T1000 (cell line): Measurements from ENCODE around the gene DCAF6.

Source experiments
- DNase-seq: peaks from one replicate; lab custom pipeline; 2025; ENCODE audit warnings: mixed read lengths; lab: John Stamatoyannopoulos, UW

DCAF6 gene

GRCh38 chr1:168087696-168088095 lies 151.2 kb downstream of the DCAF6 start:
- no peak for DNase-seq

DNA sequence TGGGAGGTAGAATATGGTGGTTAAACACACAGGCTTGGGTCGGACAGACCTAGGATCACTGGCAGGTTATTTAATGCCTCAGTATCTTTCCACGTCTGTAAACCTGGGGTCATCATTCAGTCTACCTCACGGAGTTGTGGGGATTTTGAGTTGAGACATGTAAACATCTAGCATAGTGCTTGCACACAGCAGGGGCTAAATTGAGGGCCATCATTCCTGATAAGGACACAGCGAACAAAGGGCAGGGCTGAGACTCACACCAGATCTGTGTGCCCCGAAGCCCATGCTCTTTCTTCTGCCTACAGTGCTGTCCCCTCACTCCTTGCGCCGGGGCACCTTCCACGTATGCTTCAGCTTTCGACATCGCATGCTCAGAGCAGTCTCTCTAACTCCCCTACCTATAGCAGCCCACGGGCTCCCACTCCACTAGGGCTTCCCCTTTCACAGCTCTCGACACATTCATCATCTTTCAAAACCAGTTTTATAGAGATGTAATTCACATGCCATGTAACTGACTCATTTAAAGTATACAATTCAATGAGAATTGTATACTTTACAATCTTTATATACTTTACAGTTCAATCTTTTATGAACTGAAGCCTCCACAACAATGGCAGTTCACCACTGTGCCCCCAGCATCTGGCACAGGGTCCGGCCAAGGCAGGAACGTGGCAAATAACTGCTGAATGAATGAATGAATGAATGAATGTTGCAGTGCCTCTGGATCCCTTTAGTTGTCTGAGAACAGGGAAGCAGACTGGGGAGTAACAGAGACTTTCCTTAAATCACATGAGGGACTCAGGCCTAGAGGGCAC lies 152.2 kb downstream of the DCAF6 start:
- no peak for DNase-seq

- DNase-seq = no peak
Measured at GRCh38 chr1:168089326-168089978, 153.0 kb downstream of the DCAF6 start.

- DNase-seq = no peak
Measured at GRCh38 chr1:168089979-168090337, 153.5 kb downstream of the DCAF6 start.

GRCh38 chr1:168090395-168090794 lies 153.9 kb downstream of the DCAF6 start:
- DNase-seq = no peak

- no peak for DNase-seq
Measured at GRCh38 chr1:168091063-168091462, 154.6 kb downstream of the DCAF6 start.

- DNase-seq = no peak
Measured at GRCh38 chr1:168091720-168092550, 155.5 kb downstream of the DCAF6 start.

GRCh38 chr1:168092566-168093355 lies 156.3 kb downstream of the DCAF6 start:
- no peak for DNase-seq

DNA sequence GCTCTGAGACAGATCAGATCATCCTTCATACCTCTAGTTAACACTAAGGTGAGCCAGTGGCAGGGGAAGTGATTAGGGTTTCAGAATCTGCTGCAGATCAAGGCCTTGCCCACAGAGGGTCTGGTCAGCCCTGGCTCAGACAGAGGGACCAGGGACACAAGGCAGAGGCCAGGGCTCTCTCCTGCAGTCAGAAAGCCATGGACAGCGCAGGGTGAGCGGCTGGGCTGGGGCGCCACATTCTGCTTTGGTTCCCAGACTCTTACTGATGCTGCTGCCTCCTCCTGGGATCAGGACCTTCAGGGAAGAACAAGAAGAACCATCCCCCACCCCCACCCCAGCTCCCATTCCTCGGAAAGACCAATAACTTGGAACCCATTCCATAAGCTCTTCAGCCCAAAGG lies 157.1 kb downstream of the DCAF6 start:
- no peak for DNase-seq

GRCh38 chr1:168095476-168095875 lies 159.0 kb downstream of the DCAF6 start:
- no peak for DNase-seq

GRCh38 chr1:168096296-168097165 lies 160.0 kb downstream of the DCAF6 start:
- no peak for DNase-seq

DNA sequence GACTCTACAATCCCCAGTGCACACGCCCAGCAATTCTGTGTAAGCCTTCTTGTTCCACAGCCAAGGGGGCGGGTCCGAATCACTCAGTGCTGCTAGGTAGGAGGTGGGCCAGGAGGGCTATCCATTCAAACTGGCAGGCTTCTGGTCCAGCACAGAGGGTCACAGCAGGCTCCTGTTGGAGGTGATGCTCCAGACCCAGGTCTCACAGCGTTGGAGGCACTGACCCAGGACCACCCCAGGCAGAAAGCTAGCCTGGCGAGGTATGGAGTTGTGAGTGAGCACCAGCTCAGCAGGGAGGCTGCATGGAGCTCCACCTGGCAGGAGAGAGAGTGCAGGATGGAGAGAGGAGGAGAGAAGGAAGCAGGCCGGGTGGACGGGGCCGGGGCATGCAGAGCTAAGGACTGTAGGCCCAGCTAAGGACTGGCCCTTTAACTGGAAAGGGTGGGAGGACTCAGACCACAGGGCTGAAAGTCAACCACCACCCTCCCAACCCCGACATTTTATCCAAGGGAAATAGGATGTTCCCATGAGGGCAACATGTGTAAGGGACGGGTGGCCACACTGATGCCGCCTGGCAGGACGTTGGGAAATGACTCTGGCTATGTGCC lies 161.5 kb downstream of the DCAF6 start:
- DNase-seq = no peak

GRCh38 chr1:168098534-168099320 lies 162.2 kb downstream of the DCAF6 start:
- DNase-seq = no peak

- no peak for DNase-seq
Measured at GRCh38 chr1:168099337-168099801, 162.9 kb downstream of the DCAF6 start.

- no peak for DNase-seq
Measured at GRCh38 chr1:168100315-168101002, 164.0 kb downstream of the DCAF6 start.

GRCh38 chr1:168101336-168101735 lies 164.9 kb downstream of the DCAF6 start:
- DNase-seq = no peak

- DNase-seq = no peak
Measured at GRCh38 chr1:168102487-168102886, 166.0 kb downstream of the DCAF6 start.

GRCh38 chr1:168104535-168104934 lies 168.1 kb downstream of the DCAF6 start:
- no peak for DNase-seq

- DNase-seq = no peak
Measured at GRCh38 chr1:168105846-168106245, 169.4 kb downstream of the DCAF6 start.
